H9 (cell line): ENCODE data around the gene FOXP4. TPM values are rescaled to one million over a fixed set of nuclear protein-coding genes. Genes with fewer than 3 reads are reported as not detected.

ENCODE experiments used
- DNase-seq: peaks from one replicate; pipeline ENCODE4 v3.0.0-alpha.2; 2017
- H2AFZ ChIP-seq: one replicate; pipeline ENCODE4 v1.6.1; 2013; ENCODE audit warnings: mild to moderate bottlenecking, low read length, control low read depth, moderate library complexity
- H2AK5ac ChIP-seq: 2 replicates; pipeline ENCODE4 v1.6.1; 2013; ENCODE audit warnings: low read length, control low read depth, mixed read lengths; ENCODE audit not compliant: insufficient read length
- H2BK120ac ChIP-seq: one replicate; pipeline ENCODE4 v1.6.1; 2013; ENCODE audit warnings: low read depth, mild to moderate bottlenecking, low read length, control low read depth, inconsistent platforms; ENCODE audit not compliant: poor library complexity, severe bottlenecking
- H2BK12ac ChIP-seq: 2 replicates; pipeline ENCODE4 v1.6.1; 2013; ENCODE audit warnings: low read length, control low read depth, mixed read lengths, low read depth; ENCODE audit not compliant: insufficient read length
- H2BK15ac ChIP-seq: 2 replicates; pipeline ENCODE4 v1.6.1; 2013; ENCODE audit warnings: low read depth, low read length, control low read depth
- H2BK20ac ChIP-seq: one replicate; pipeline ENCODE4 v1.6.1; 2013; ENCODE audit warnings: low read depth, mild to moderate bottlenecking, low read length, control low read depth, inconsistent platforms; ENCODE audit not compliant: poor library complexity, severe bottlenecking
- H2BK5ac ChIP-seq: 2 replicates; pipeline ENCODE4 v1.6.1; 2013; ENCODE audit warnings: low read length, control low read depth, mixed read lengths; ENCODE audit not compliant: insufficient read length
- H3K14ac ChIP-seq: 2 replicates; pipeline ENCODE4 v1.6.1; 2013; ENCODE audit warnings: low read length, control low read depth; ENCODE audit not compliant: insufficient read depth
- H3K18ac ChIP-seq: 2 replicates; pipeline ENCODE4 v1.6.1; 2013; ENCODE audit warnings: low read depth, mild to moderate bottlenecking, mixed read lengths, low read length, control low read depth; ENCODE audit not compliant: insufficient read length
- H3K23ac ChIP-seq: 2 replicates; pipeline ENCODE4 v1.6.1; 2013; ENCODE audit warnings: low read length, control low read depth, mixed read lengths, low read depth; ENCODE audit not compliant: insufficient read length
- H3K23me2 ChIP-seq: 2 replicates; pipeline ENCODE4 v1.6.1; 2013; ENCODE audit warnings: low read depth, mild to moderate bottlenecking, mixed read lengths, low read length, control low read depth; ENCODE audit not compliant: insufficient read length, poor library complexity, severe bottlenecking
- H3K27ac ChIP-seq: 2 replicates; pipeline ENCODE4 v1.5.1; 2013; ENCODE audit warnings: low read length, control low read depth, mixed read lengths, low read depth; ENCODE audit not compliant: insufficient read length
- H3K27me3 ChIP-seq: 2 replicates; pipeline ENCODE4 v1.6.1; 2013; ENCODE audit warnings: low read length, control low read depth, inconsistent platforms; ENCODE audit not compliant: insufficient read depth
- H3K4ac ChIP-seq: 2 replicates; pipeline ENCODE4 v1.6.1; 2013; ENCODE audit warnings: low read depth, mild to moderate bottlenecking, control low read depth, inconsistent platforms, low read length, moderate library complexity
- H3K4me1 ChIP-seq: 2 replicates; pipeline ENCODE4 v1.6.1; 2013; ENCODE audit warnings: low read length, control low read depth, inconsistent platforms; ENCODE audit not compliant: insufficient read depth
- H3K4me2 ChIP-seq: 2 replicates; pipeline ENCODE4 v1.6.1; 2013; ENCODE audit warnings: low read length, control low read depth, mixed read lengths; ENCODE audit not compliant: insufficient read length, insufficient read depth
- H3K56ac ChIP-seq: 2 replicates; pipeline ENCODE4 v1.6.1; 2013; ENCODE audit warnings: low read depth, mild to moderate bottlenecking, mixed read lengths, low read length, control low read depth; ENCODE audit not compliant: insufficient read length
- H3K79me1 ChIP-seq: 2 replicates; pipeline ENCODE4 v1.6.1; 2013; ENCODE audit warnings: low read depth, mild to moderate bottlenecking, moderate library complexity, low read length, control low read depth, inconsistent platforms; ENCODE audit not compliant: insufficient read depth, poor library complexity, severe bottlenecking
- H3K79me2 ChIP-seq: 2 replicates; pipeline ENCODE4 v1.6.1; 2013; ENCODE audit warnings: low read length, control low read depth, inconsistent platforms; ENCODE audit not compliant: insufficient read depth
- H3K9ac ChIP-seq: 2 replicates; pipeline ENCODE4 v1.6.1; 2013; ENCODE audit warnings: low read length, control low read depth, mixed read lengths; ENCODE audit not compliant: insufficient read length; ENCODE audit errors: extremely low read depth
- H3K9me3 ChIP-seq: one replicate; pipeline ENCODE4 v1.6.1; 2013; ENCODE audit warnings: low read depth, low read length, inconsistent platforms; ENCODE audit not compliant: control insufficient read depth
- H3T11ph ChIP-seq: one replicate; pipeline ENCODE4 v1.6.1; 2013; ENCODE audit warnings: mild to moderate bottlenecking, low read length, control low read depth, inconsistent platforms
- H4K20me1 ChIP-seq: one replicate; pipeline ENCODE4 v1.6.1; 2013; ENCODE audit not compliant: control insufficient read depth, insufficient read length, insufficient read depth
- H4K5ac ChIP-seq: 2 replicates; pipeline ENCODE4 v1.6.1; 2013; ENCODE audit warnings: low read depth, mild to moderate bottlenecking, mixed read lengths, low read length, control low read depth; ENCODE audit not compliant: insufficient read length
- H4K8ac ChIP-seq: replicated peaks from 2 replicates; pipeline ENCODE4 v1.6.1; 2013; ENCODE audit warnings: low read length, control low read depth, mixed read lengths, low read depth; ENCODE audit not compliant: insufficient read length
- H4K91ac ChIP-seq: 2 replicates; pipeline ENCODE4 v1.6.1; 2013; ENCODE audit warnings: low read depth, mild to moderate bottlenecking, moderate library complexity, mixed read lengths, low read length, control low read depth; ENCODE audit not compliant: insufficient read length
- H3K27ac Mint-ChIP-seq, 3 experiments: 2 replicates in 2 of 3; 3 replicates in 1 of 3; pipeline ENCODE4 v1.8.0; 2020 to 2021; ENCODE audit warnings: mixed read lengths in 3 of 3, mild to moderate bottlenecking in 1 of 3, moderate library complexity in 1 of 3
- H3K27me3 Mint-ChIP-seq: 2 replicates; pipeline ENCODE4 v1.8.0; 2021; ENCODE audit warnings: low read depth, mild to moderate bottlenecking, moderate library complexity, mixed read lengths
- H3K36me3 Mint-ChIP-seq, 3 experiments: 2 replicates in 2 of 3; 3 replicates in 1 of 3; pipeline ENCODE4 v1.8.0; 2020 to 2021; ENCODE audit warnings: low read depth in 3 of 3, mixed read lengths in 3 of 3; ENCODE audit not compliant: insufficient read depth in 1 of 3
- H3K4me1 Mint-ChIP-seq, 2 experiments: 2 replicates each; pipeline ENCODE4 v1.8.0; 2020; ENCODE audit warnings: mixed read lengths in 2 of 2
- H3K4me3 Mint-ChIP-seq, 2 experiments: 2 replicates in 1 of 2; 3 replicates in 1 of 2; pipeline ENCODE4 v1.8.0; 2020 to 2021; ENCODE audit warnings: mild to moderate bottlenecking in 2 of 2, mixed read lengths in 2 of 2, moderate library complexity in 1 of 2
- H3K9me3 Mint-ChIP-seq, 2 experiments: 2 replicates in 1 of 2; 3 replicates in 1 of 2; pipeline ENCODE4 v1.8.0; 2020; ENCODE audit warnings: mild to moderate bottlenecking in 2 of 2, mixed read lengths in 2 of 2, moderate library complexity in 1 of 2
- CTCF ChIP-seq: fragments of 200-600 bp; sonication (generic); conservative IDR thresholded peaks from 3 replicates; pipeline ENCODE4 v1.8.0; 2021; ENCODE audit warnings: antibody characterized with exemption, mild to moderate bottlenecking
- WGBS: extraction: QIAGEN DNeasy Blood & Tissue Kit; methylation state at CpG from one replicate; pipeline ENCODE4 v1.1.7; 2013; ENCODE audit warnings: missing lambda C conversion rate, low lambda C conversion rate, mixed read lengths; ENCODE audit not compliant: insufficient read length; ENCODE audit errors: extremely low coverage; 5-methylcytosine and 5-hydroxymethylcytosine counted together
- total RNA-seq: library from RNA; stranded (reverse); gene quantifications from 2 replicates; pipeline ENCODE4 v1.2.1, GENCODE V29; 2021

The FOXP4 gene
- total RNA-seq, 1 experiment from 2014 or later = 18.2 TPM

GRCh38 chr6:41555326-41556300 is 9.4 kb downstream of the FOXP4 start:
- H3K14ac ChIP-seq = no peak overlapping the region
- H2BK5ac ChIP-seq = no peak overlapping the region
- H3K9ac ChIP-seq = no peak overlapping the region
- no peak for TF ChIP-seq CTCF
- H2BK120ac ChIP-seq = no peak overlapping the region
- Mint-ChIP-seq H3K4me3 (peak overlapping the region; percentile 7 to 72), H3K4me1 (peaks cover 73 to 77% of the 10 kb centered on the region in 2 experiments), H3K27ac (no peak overlapping the region), H3K9me3 (no peaks in the 10 kb centered on the region), H3K36me3 (peaks cover 0 to 16% (median 11%) of the 10 kb centered on the region in 3 experiments; a peak in 4 of 7 replicates), H3K27me3 (peaks cover 98% of the 10 kb centered on the region)
- H3K27me3 ChIP-seq = peaks cover 23% of the 10 kb centered on the region
- no peaks in the 10 kb centered on the region for H3K23me2 ChIP-seq
- H2BK12ac ChIP-seq = no peak overlapping the region
- H3K4me1 ChIP-seq = peaks cover 26% of the 10 kb centered on the region
- no peaks in the 10 kb centered on the region for H3K79me1 ChIP-seq
- H3K56ac ChIP-seq = no peak overlapping the region
- no peak overlapping the region for H4K8ac ChIP-seq
- no peak overlapping the region for H2AFZ ChIP-seq
- no peak overlapping the region for H3K27ac ChIP-seq
- no peak overlapping the region for H2BK15ac ChIP-seq
- H3T11ph ChIP-seq = no peak overlapping the region
- H4K5ac ChIP-seq = no peak overlapping the region
- H3K4ac ChIP-seq = no peak overlapping the region
- H3K9me3 ChIP-seq = no peaks in the 10 kb centered on the region
- no peaks in the 10 kb centered on the region; the same call in 1 of the 2 replicates for H3K79me2 ChIP-seq
- H3K18ac ChIP-seq = no peak overlapping the region
- no peak overlapping the region for H4K91ac ChIP-seq
- peak overlapping the region; percentile 11 for H3K4me2 ChIP-seq
- H2BK20ac ChIP-seq = no peak overlapping the region
- no peak overlapping the region for H3K23ac ChIP-seq
- peaks cover 2% of the 10 kb centered on the region for H4K20me1 ChIP-seq
- H2AK5ac ChIP-seq = no peak overlapping the region
- WGBS = no CpG with 5 or more reads among the region's 15 CpGs
- DNase-seq = no peak
